Measurements from ENCODE around the gene ATP2A3.

The ATP2A3 gene

DNA sequence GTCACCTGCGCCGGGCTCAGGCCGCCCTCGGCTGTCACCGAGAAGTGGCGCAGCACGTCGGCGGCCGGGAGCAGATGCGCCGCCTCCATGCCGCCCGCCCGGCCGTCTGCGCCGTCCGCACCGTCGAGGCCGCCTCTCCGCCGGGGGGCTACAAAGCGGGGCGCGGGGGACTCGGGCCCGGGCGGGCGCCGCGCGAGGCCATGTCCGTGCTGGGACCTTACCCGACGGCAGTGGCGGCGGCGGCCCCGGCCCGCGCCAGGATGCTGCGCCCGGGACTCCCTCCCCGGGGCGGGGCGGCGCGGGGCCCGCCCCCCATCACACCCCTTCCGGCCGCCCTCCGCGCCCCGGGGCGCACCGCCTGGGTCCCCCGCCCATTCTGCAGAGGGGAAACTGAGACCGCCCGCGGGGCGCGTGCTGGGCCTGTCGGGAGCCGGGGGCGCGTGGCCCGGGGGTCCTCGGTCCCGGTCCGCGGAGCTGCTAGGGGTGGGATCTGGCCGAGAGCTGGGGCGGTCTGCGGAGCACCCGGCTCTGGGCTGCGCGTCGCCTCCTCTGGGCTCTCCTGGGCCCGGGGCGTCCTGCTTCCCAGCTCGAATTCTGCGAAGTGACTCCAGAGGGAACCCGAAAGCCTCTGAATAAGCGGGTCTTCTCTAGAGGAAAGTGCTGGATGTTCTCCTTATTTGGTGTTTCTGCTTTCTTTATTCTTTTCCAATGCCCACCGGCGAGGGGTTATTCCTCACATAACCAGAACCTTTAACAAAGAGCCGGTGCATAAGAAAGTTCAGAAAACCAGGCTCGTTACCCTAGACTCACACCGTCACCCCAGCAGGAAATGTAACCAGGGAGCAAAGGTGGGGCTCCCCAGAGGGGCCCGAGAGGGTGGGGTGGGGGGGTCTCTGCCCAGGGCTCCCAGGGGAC, at the start of gene ATP2A3:
ATP2A3 (minus strand) TSS at position 235 of the 915 bp plus-strand sequence; CDS start at position 89, 146 bp downstream.
- no peaks in the 10 kb centered on the region for H3K9me3 ChIP-seq (ENCODE audit: insufficient read depth, low read depth, low read length)
- peak within 1 kb of the TSS; percentile 74 for H3K4me3 ChIP-seq (ENCODE audit: low read length)
- peaks cover 12% of the 10 kb centered on the region; the same call in 1 of the 2 replicates for H3K4me1 ChIP-seq (ENCODE audit: insufficient read depth, low read length)
- H3K27ac ChIP-seq (ENCODE audit: low read length) = no peak within 1 kb of the TSS
- no peaks in the 10 kb centered on the region for H3K36me3 ChIP-seq (ENCODE audit: insufficient read depth, low read depth, low read length)
- H3K9ac ChIP-seq (ENCODE audit: low read depth, low read length) = peak within 1 kb of the TSS; percentile 49; the same call in 1 of the 2 replicates
- H3K27me3 ChIP-seq (ENCODE audit: insufficient read depth, low read length) = peaks cover 52% of the 10 kb centered on the region

DNA sequence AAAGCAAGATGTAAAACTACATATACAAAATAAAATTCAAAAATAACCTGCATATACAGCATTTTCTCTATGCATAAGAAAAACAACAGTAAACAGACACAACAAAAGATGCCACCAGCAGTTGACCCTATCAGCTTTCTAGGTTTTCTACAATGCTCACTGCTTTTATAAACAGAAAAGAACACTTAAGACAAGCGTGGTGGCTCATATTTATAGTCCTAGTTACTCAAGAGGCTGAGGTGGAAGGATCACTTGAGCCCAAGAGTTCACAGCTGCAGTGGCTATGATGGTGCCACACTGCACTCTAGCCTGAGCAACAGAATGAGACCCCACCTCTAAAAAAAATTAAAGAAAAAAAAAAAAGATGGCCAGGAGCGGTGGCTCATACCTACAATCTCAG, 46.5 kb upstream of the ATP2A3 start:
- no peaks in the 10 kb centered on the region for H3K27me3 ChIP-seq (ENCODE audit: insufficient read depth, low read length)
- H3K36me3 ChIP-seq (ENCODE audit: insufficient read depth, low read depth, low read length) = peaks cover 69% of the 10 kb centered on the region
- H3K27ac ChIP-seq (ENCODE audit: low read length) = no peak overlapping the region

DNA sequence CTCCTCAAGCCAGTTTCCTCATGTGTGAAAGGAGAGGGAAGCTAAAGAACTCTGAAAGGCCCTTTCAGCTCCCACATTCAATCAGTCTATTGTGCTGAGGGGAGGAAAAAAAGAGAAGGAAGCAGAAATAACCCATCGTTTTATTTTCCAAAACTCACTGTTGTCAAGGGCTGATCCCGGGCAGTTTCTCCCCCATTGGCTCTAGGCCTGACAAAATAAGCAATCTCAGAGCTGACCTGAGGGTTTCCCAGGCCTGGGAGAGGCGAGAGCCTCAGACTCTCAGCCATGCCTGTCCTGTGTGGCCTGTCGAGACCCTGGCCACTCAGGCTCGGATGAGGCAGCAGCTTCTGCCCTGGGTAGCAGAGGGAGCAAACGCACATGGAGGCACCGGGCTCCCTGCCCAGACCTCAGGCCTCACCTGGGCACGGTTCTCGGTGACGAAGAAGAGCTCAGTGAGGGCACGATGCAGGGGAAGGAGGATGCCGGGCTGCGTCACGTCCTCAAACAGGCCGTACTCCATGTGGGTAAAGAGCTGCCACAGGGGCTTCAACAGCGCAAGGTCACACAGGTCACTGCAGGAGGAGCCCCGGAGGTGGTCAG, 45.0 kb upstream of the ATP2A3 start:
- Histone ChIP-seq H3K36me3 (ENCODE audit: insufficient read depth, low read depth, low read length) (peaks cover 57% of the 10 kb centered on the region), H3K4me3 (ENCODE audit: low read length) (no peak overlapping the region), H3K9me3 (ENCODE audit: insufficient read depth, low read depth, low read length) (no peaks in the 10 kb centered on the region), H3K27me3 (ENCODE audit: insufficient read depth, low read length) (no peaks in the 10 kb centered on the region), H3K9ac (ENCODE audit: low read depth, low read length) (no peak overlapping the region), H3K27ac (ENCODE audit: low read length) (no peak overlapping the region), H3K4me1 (ENCODE audit: insufficient read depth, low read length) (peaks cover 2% of the 10 kb centered on the region; the same call in 1 of the 2 replicates)

More for the DNA sequence above, 46.5 kb upstream of the ATP2A3 start:
- Histone ChIP-seq H3K9ac (ENCODE audit: low read depth, low read length) (no peak overlapping the region), H3K4me1 (ENCODE audit: insufficient read depth, low read length) (no peaks in the 10 kb centered on the region), H3K4me3 (ENCODE audit: low read length) (no peak overlapping the region), H3K9me3 (ENCODE audit: insufficient read depth, low read depth, low read length) (no peaks in the 10 kb centered on the region)

DNA sequence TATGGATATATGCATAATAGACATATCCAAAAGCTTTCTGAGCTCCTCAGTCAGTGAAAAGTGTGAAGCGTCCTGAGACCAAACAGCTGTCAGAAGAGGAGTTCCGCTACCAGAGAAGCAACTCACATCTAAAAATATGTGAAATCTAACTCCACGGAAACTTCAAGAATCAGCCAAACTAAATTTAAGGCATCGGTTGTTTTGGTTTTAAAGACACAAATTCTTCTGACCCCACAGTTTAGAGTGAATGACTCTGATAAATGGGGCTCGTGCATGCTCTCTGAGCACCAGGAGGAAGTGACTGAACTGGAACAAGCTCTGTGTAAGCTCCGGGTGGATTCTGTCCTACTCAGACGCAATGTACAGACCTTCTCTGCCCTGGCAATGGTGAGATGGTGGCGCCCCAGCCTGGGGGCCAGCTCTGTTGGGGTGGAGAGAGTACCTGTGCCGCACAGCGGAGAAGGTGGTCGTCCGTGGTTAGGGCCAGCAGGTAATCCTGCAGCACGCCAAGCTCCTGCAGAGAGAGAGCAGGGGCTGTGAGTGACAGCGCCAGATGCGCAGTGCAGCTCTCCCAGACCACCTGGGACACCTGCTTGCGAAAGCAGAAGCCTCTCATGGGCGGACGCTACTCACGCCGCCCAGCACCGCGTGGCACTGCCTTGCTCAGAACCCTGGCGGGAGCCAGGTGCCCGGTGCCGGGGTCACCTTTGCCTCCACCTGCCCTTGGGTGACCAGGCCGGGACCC, 44.4 kb upstream of the ATP2A3 start:
- Histone ChIP-seq H3K9me3 (ENCODE audit: insufficient read depth, low read depth, low read length) (no peaks in the 10 kb centered on the region), H3K27ac (ENCODE audit: low read length) (no peak overlapping the region), H3K4me3 (ENCODE audit: low read length) (no peak overlapping the region), H3K27me3 (ENCODE audit: insufficient read depth, low read length) (no peaks in the 10 kb centered on the region), H3K36me3 (ENCODE audit: insufficient read depth, low read depth, low read length) (peaks cover 50% of the 10 kb centered on the region), H3K9ac (ENCODE audit: low read depth, low read length) (no peak overlapping the region), H3K4me1 (ENCODE audit: insufficient read depth, low read length) (peaks cover 3% of the 10 kb centered on the region; the same call in 1 of the 2 replicates)

DNA sequence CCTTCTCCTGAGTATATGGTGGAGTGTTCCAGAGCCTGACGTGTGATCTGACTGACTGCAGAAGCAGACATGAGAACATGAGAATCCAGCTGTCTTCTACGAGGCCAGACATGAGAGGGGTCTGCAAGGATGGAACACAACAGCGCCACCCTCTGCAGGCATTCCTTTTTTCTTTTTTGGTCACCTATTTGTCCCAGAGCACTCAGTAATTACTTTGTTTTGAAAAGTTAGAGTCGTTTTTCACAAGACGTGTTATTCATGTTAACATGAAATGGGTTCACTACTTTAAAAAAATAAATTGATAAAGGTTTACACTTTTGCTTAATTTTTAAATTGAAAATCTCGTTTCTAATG, 43.8 kb upstream of the ATP2A3 start:
- H3K27me3 ChIP-seq (ENCODE audit: insufficient read depth, low read length) = no peaks in the 10 kb centered on the region
- no peak overlapping the region for H3K9ac ChIP-seq (ENCODE audit: low read depth, low read length)
- no peaks in the 10 kb centered on the region for H3K9me3 ChIP-seq (ENCODE audit: insufficient read depth, low read depth, low read length)
- peaks cover 46% of the 10 kb centered on the region for H3K36me3 ChIP-seq (ENCODE audit: insufficient read depth, low read depth, low read length)
- no peak overlapping the region for H3K4me3 ChIP-seq (ENCODE audit: low read length)
- H3K27ac ChIP-seq (ENCODE audit: low read length) = no peak overlapping the region
- peaks cover 3% of the 10 kb centered on the region; the same call in 1 of the 2 replicates for H3K4me1 ChIP-seq (ENCODE audit: insufficient read depth, low read length)

DNA sequence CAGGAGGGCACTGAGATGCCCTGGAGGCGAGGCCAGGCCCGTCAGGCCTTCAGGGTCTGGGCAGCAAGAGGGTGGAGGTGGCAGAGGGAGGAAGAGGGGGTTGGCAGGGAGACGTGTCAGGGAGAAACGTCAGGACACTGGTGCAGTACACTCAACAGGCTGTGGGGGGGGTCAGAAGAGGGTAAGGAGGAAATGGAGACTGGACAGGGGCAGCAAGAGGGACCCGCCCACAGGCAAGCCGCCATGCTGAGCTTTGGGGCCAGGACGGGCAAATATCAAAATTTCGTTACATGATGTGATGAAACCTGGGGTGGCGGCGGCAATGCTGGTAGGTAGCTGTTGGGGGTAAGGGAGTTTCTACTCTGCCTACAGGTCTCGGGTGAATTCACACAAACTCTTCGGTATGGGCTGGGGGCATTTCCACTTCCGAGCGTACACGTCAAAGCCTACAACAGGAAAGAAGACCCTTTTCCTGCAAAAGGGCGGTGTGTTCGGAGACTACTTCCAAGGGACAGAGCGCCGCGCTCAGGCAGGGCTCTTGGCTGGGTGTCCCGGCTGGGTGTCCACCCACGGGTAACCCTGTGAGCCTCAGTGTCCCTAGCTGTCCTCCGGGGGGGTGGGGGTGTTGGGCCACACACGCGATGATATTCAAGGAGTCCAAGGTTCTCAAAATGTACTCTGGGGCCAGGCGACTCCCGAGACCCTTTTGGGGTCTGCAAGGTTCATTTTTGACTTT, 43.3 kb upstream of the ATP2A3 start:
- Histone ChIP-seq H3K4me1 (ENCODE audit: insufficient read depth, low read length) (peaks cover 3% of the 10 kb centered on the region; the same call in 1 of the 2 replicates), H3K9me3 (ENCODE audit: insufficient read depth, low read depth, low read length) (no peaks in the 10 kb centered on the region), H3K36me3 (ENCODE audit: insufficient read depth, low read depth, low read length) (peaks cover 43% of the 10 kb centered on the region), H3K27me3 (ENCODE audit: insufficient read depth, low read length) (no peaks in the 10 kb centered on the region), H3K27ac (ENCODE audit: low read length) (no peak overlapping the region), H3K9ac (ENCODE audit: low read depth, low read length) (no peak overlapping the region), H3K4me3 (ENCODE audit: low read length) (no peak overlapping the region)

DNA sequence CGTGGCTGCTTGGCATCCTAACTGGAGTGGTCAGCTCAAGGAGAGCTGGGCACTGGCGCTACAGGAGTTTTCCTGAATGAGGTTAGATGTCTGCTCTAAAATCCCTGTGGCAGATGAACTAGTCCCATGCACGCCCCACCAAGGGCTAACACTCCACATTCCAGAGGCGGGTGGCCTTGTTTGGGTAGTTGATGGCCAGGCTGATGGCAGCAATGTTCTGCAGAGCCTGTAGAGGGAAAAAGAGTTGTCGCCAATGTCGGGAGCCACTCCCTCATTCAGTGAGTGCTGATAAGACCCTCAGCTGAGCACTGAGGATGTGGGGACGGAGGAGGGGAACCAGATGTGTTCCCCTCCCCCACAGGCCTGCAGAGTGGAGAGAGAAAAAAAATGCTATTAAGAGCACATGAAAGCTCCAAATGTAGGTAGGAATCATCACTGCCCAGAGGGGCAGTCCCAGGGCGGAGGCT, 42.5 kb upstream of the ATP2A3 start:
- Histone ChIP-seq H3K9ac (ENCODE audit: low read depth, low read length) (no peak overlapping the region), H3K4me3 (ENCODE audit: low read length) (no peak overlapping the region), H3K9me3 (ENCODE audit: insufficient read depth, low read depth, low read length) (no peaks in the 10 kb centered on the region), H3K36me3 (ENCODE audit: insufficient read depth, low read depth, low read length) (peaks cover 35% of the 10 kb centered on the region), H3K4me1 (ENCODE audit: insufficient read depth, low read length) (peaks cover 3% of the 10 kb centered on the region; the same call in 1 of the 2 replicates), H3K27ac (ENCODE audit: low read length) (no peak overlapping the region), H3K27me3 (ENCODE audit: insufficient read depth, low read length) (no peaks in the 10 kb centered on the region)

DNA sequence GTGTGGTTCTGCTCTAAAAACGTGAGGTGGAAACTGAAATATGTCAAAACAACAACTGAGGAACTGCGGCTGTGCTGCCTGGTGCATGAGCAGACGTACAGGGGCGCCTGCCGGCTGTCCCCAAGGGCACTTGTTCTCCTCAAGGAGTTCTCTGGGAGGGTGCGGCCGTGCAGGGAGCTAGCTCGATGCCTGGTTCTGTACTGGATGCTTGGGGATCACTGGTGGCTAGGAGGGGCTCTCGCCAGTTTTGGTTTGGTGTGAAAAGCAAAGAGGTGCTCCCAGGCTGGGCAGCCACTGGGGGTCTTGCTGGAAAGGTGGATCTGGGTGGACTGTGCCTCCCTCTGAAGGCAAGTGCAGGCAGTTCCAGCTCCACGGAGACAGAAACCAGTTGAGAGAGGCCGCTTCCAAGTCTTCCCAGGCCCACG, 41.9 kb upstream of the ATP2A3 start:
- Histone ChIP-seq H3K36me3 (ENCODE audit: insufficient read depth, low read depth, low read length) (peaks cover 34% of the 10 kb centered on the region), H3K27ac (ENCODE audit: low read length) (no peak overlapping the region), H3K9me3 (ENCODE audit: insufficient read depth, low read depth, low read length) (no peaks in the 10 kb centered on the region), H3K27me3 (ENCODE audit: insufficient read depth, low read length) (no peaks in the 10 kb centered on the region), H3K9ac (ENCODE audit: low read depth, low read length) (no peak overlapping the region), H3K4me1 (ENCODE audit: insufficient read depth, low read length) (peaks cover 3% of the 10 kb centered on the region; the same call in 1 of the 2 replicates), H3K4me3 (ENCODE audit: low read length) (no peak overlapping the region)

DNA sequence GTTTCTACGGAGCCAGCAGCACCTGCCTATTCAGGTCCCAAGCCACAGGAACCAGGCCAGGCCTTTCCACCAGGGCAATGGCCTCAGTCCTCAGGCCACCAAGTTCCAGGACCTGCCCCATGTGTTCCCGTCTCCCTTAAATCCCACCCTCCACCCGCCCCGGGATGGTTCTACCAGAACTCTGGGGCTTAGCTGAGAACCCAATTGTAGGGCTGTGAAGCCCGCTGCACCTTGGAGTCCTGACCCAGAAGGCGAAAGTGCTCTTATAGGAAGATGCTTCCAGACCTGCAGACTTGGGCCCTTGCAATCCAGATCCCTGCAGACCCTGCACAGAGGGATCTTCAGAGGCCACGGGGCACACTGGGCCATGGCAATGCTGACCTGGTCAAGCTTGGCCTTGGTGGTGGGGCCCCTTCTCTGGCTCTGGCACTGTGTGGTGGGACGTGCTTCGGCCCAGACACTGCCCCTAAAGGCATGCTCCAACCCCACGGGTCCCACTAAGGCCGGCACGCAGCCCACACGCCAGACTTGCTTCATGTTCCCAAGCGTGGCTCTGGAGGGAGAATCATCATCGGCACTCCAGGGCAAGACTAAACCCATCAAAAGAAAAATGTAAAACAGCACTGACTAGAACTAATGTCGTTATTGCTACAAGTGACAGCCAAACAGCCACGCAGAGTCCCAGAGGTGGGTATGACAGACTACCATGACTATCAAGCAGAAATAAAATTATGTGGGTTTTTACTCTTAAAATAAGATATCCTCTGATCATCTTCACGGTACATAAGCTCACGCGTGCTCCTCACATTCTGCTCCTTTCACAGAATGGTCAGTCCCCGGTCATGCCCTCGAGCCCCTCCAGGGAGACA, 41.3 kb upstream of the ATP2A3 start:
- Histone ChIP-seq H3K9ac (ENCODE audit: low read depth, low read length) (no peak overlapping the region), H3K4me3 (ENCODE audit: low read length) (no peak overlapping the region), H3K9me3 (ENCODE audit: insufficient read depth, low read depth, low read length) (no peaks in the 10 kb centered on the region), H3K4me1 (ENCODE audit: insufficient read depth, low read length) (peaks cover 3% of the 10 kb centered on the region; the same call in 1 of the 2 replicates), H3K27ac (ENCODE audit: low read length) (no peak overlapping the region), H3K27me3 (ENCODE audit: insufficient read depth, low read length) (no peaks in the 10 kb centered on the region), H3K36me3 (ENCODE audit: insufficient read depth, low read depth, low read length) (peaks cover 34% of the 10 kb centered on the region)

DNA sequence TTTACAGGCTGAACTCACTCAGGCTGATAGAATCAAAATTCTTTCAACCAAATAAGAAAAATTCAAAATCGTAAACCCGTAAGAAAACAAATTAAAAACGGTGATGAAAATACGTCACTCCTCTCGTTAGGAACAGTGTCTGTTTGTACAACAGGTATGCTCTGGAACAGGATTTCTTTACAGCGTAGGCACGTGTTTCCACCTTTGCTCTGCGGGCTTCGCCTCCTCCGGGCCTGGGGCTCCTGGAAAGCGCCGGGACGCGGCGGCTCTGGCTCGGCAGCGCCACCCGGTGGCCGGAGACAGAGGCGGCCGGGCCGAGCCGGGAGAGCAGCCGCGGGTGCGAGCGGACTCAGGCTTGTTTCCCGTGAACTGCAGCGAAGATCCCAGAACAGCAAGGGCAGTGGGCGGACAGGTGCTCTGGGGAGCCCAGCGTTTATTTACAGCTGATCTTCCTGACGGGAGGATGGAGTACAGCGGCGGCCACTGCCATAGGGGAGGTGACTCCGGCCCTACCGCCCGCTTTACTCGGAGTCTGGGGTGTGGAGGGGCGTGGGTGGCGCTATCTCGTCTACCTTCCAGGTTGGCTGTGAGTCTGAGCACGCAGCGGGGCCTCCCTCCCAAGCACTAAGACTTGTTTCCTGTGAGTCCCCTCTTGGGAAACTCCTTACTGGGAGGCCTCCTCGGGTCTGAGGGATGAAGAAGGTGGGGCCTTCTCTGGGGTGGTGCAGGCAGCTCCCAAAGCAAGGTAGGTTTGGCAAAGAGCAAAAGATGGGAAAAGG, 40.5 kb upstream of the ATP2A3 start:
- no peaks in the 10 kb centered on the region for H3K27me3 ChIP-seq (ENCODE audit: insufficient read depth, low read length)
- H3K4me3 ChIP-seq (ENCODE audit: low read length) = no peak overlapping the region
- H3K4me1 ChIP-seq (ENCODE audit: insufficient read depth, low read length) = peaks cover 3% of the 10 kb centered on the region; the same call in 1 of the 2 replicates
- H3K36me3 ChIP-seq (ENCODE audit: insufficient read depth, low read depth, low read length) = peaks cover 32% of the 10 kb centered on the region
- H3K9me3 ChIP-seq (ENCODE audit: insufficient read depth, low read depth, low read length) = no peaks in the 10 kb centered on the region
- no peak overlapping the region for H3K9ac ChIP-seq (ENCODE audit: low read depth, low read length)
- H3K27ac ChIP-seq (ENCODE audit: low read length) = no peak overlapping the region

All from iPS-20b (cell line).